Stimulated activated naive CD8-positive, alpha-beta T cell treated with anti-CD3 and anti-CD28 coated beads, Interleukin-15, Interleukin-2, amounts not matched to agents 100 ng/mL and 50 ng/mL, for 24 hours (primary cell): ENCODE measurements around the gene RNF113B.

Experiments used
- H3K27ac Mint-ChIP-seq: one replicate; pipeline ENCODE4 v1.8.0; 2021; ENCODE audit warnings: mild to moderate bottlenecking, mixed read lengths
- H3K27me3 Mint-ChIP-seq: one replicate; pipeline ENCODE4 v1.8.0; 2021; ENCODE audit warnings: mixed read lengths
- H3K36me3 Mint-ChIP-seq: one replicate; pipeline ENCODE4 v1.8.0; 2021; ENCODE audit warnings: low read depth, mixed read lengths
- H3K4me1 Mint-ChIP-seq: one replicate; pipeline ENCODE4 v1.8.0; 2021; ENCODE audit warnings: low read depth, mixed read lengths
- H3K4me3 Mint-ChIP-seq: one replicate; pipeline ENCODE4 v1.8.0; 2021; ENCODE audit warnings: mild to moderate bottlenecking, mixed read lengths
- H3K9me3 Mint-ChIP-seq: one replicate; pipeline ENCODE4 v1.8.0; 2021; ENCODE audit warnings: mixed read lengths

The RNF113B gene

DNA sequence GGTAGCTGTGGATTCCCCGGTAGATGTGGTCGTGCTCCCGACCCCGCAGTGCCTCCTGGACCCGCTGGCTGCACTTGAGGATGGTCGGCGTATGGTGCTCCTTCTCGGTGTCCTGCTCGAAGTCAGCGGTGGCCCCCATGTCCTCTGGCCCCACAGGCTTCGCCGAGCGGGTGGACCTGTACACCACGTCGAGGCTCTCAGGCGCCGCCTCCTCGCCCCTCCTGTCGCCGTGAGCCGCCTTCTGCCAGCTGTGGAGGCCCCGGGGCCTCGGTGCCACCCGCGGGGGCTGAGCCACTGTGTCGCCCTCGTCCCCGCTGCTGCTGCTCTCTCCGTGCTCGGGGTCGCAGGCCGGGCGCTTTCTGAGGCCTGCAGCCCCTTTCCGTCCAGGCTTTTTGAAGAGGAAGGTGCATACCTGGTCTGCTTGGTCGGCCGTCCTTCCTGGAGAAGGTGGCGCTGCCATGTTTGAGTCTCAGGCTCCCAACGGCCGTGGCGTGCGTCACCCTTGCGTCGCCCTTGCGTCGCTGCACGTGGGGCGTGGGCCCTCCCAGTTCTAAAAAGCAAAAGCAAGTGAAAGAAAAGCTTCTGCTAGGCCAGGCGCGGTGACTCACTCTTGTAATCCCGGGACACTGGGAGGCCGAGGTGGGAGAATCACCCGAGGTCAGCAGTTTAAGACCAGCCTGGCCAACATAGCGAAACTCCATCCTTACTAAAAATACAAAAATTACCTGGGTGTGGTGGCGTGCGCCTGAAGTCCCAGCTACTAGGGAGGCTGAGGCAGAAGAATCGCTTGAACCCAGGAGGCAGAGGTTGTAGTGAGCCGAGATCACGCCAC lies at the start of gene RNF113B:
Gene RNF113B, minus strand, starts transcription at position 493 of the 832 bp plus-strand sequence. Its CDS starts 33 bp downstream, at position 460.
- no peaks in the 10 kb centered on the region for H3K4me1 Mint-ChIP-seq
- no peak within 1 kb of the TSS for H3K4me3 Mint-ChIP-seq
- no peak within 1 kb of the TSS for H3K27ac Mint-ChIP-seq

DNA sequence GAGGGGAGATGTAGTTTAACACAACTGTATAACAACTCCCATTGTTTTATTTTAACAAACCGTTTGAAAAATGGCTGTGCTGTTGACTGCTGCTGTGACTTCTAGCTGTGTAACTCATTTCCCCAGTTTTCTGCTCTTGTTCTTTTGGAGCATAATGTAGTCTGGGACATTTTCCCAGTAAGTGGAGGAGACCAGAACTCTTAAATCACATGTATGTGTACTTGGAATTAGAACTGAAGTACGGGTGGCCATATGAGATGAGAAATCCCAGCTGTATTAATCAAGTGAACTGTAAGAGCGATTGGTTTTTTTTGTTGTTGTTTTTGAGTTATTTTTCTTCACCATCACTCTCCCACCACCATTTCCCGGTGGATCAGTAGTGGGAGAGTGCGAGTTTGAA lies 49.4 kb upstream of the RNF113B start:
- H3K9me3 Mint-ChIP-seq: no peaks in the 10 kb centered on the region
- no peak overlapping the region for H3K4me3 Mint-ChIP-seq
- no peaks in the 10 kb centered on the region for H3K4me1 Mint-ChIP-seq
- H3K36me3 Mint-ChIP-seq: no peaks in the 10 kb centered on the region
- H3K27ac Mint-ChIP-seq: no peak overlapping the region
- no peaks in the 10 kb centered on the region for H3K27me3 Mint-ChIP-seq

More for the DNA sequence above, at the start of gene RNF113B:
- peaks cover 12% of the 10 kb centered on the region for H3K27me3 Mint-ChIP-seq
- no peaks in the 10 kb centered on the region for H3K9me3 Mint-ChIP-seq
- no peaks in the 10 kb centered on the region for H3K36me3 Mint-ChIP-seq

DNA sequence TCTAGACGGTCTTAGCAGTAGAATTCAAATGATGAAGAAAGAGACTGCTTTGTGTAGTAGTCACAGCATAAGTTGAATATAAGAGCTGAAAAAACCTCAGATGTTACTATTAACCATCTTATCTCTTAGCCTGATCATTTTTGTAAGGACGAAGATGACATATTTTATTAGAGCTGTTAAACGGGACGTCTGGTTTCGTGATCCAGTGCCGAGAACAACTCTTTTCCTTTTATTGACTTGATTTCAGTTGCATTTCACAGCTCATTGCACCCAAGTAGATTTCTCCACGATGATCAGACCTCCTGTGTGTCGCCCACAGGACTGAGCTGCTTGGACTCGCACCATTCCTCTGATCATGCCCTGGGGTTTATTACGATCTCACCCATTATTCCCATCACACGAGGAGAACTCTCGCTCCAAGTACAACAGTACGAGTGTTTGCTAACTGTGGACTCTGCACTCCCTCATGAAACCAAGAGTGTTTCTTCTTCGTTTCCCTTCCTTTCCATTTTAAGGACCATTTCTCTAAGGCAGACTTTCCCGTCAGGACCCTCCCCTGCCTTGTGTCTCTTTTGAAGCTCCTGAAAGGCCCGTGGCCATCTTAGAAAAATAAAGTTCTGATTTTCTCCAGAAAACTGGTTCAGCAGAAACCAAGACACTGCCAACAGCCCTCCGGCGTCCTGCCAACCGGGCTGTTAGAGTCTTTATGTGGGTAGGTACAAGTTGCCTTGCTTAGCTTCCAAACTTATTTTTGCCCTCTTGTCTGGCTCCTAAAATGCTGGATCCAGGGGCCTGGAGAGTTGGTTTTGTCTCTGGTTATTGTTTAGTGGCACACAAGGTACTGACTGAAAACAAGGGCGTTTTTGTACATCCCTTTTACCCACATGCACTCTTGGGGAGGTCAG lies 48.2 kb upstream of the RNF113B start:
- Mint-ChIP-seq H3K27me3 (no peaks in the 10 kb centered on the region), H3K4me3 (no peak overlapping the region), H3K27ac (no peak overlapping the region), H3K36me3 (no peaks in the 10 kb centered on the region), H3K4me1 (no peaks in the 10 kb centered on the region), H3K9me3 (no peaks in the 10 kb centered on the region)

DNA sequence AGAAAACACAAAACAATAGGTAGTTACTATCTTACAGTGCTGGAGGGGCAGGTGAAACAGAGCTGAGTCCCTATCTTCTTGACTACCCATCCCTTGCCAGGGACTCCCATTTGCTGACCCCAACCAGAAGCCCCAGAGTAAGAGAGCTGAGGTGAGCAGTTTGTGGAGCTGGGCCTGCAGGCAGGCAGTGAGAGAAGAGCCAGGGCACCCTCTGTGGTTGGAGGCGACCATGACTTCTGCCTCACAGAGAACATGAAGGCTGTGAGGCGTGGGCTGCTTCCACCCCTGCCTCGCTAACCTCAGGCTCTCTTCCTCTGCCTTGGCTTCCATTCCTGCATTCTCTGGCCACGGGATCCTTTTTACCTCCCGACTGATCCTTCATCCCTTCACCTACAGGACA lies 47.5 kb upstream of the RNF113B start:
- Mint-ChIP-seq H3K4me1 (no peaks in the 10 kb centered on the region), H3K27ac (no peak overlapping the region), H3K9me3 (no peaks in the 10 kb centered on the region), H3K27me3 (no peaks in the 10 kb centered on the region), H3K36me3 (no peaks in the 10 kb centered on the region), H3K4me3 (no peak overlapping the region)

DNA sequence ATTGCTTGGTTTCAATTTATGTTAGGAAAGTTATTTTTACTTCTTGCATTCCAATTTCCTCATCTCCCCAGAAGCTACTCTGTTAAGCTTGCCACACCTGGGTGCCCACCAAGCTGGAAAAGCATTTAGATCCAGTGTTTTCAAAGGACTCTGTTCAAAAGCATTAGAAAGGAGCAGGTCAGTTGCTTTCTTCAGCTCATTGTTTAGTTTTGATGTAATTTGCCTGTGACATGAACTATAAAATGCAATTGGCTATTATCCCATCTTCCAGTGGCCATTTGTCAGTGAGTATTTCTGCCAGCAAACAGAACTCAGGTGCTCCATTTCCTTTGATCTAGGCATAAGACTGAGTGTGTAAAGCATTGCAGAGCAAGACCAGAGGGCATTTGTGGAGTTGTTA lies 46.7 kb upstream of the RNF113B start:
- no peak overlapping the region for H3K27ac Mint-ChIP-seq
- H3K36me3 Mint-ChIP-seq: no peaks in the 10 kb centered on the region
- H3K4me3 Mint-ChIP-seq: no peak overlapping the region
- H3K9me3 Mint-ChIP-seq: no peaks in the 10 kb centered on the region
- no peaks in the 10 kb centered on the region for H3K27me3 Mint-ChIP-seq
- no peaks in the 10 kb centered on the region for H3K4me1 Mint-ChIP-seq

DNA sequence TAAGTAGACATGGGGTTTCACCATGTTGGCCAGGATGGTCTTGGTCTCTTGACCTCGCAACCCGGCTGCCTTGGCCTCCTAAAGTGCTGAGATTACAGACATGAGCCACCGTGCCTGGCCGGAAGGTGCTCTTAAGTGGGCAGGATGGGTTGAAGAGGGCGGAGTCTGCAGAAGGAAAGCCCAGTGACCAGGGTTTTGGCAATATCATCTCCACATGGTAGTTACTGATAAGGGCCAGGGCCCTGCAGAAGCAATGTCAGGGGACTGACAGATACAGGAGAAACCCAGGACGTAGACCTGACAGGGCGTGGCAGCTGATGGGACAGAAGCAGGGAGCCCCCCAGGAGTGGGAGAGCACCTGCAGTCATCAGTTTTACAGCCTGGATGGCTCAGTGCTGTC lies 45.7 kb upstream of the RNF113B start:
- H3K27ac Mint-ChIP-seq: no peak overlapping the region
- H3K36me3 Mint-ChIP-seq: no peaks in the 10 kb centered on the region

DNA sequence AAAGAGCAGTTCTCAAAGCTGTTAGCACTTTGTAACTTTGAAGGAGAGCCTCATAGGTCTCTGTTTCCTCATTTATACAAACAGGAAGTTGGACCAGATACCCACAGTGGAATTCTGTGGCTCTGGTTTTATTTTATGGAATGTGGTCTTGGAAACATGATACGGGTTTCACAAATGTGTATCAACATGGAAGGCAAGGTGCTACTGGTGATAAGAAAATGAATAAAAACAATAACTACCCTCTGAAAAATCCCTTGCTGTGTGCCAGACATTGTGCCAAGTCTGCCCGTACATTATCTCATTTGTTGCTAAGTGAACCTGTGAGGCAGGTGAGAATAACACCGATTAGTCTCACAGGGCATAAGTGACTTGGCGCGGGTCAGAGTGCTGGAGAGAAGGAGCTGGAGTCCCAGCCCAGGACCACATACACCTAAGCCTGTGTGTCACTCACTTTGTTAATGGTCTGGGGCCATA lies 45.0 kb upstream of the RNF113B start:
- Mint-ChIP-seq H3K36me3 (no peaks in the 10 kb centered on the region), H3K4me3 (no peak overlapping the region), H3K27me3 (no peaks in the 10 kb centered on the region), H3K4me1 (no peaks in the 10 kb centered on the region), H3K27ac (no peak overlapping the region), H3K9me3 (no peaks in the 10 kb centered on the region)

More for the DNA sequence above, 45.7 kb upstream of the RNF113B start:
- no peaks in the 10 kb centered on the region for H3K27me3 Mint-ChIP-seq
- H3K9me3 Mint-ChIP-seq: no peaks in the 10 kb centered on the region
- H3K4me1 Mint-ChIP-seq: no peaks in the 10 kb centered on the region
- no peak overlapping the region for H3K4me3 Mint-ChIP-seq

DNA sequence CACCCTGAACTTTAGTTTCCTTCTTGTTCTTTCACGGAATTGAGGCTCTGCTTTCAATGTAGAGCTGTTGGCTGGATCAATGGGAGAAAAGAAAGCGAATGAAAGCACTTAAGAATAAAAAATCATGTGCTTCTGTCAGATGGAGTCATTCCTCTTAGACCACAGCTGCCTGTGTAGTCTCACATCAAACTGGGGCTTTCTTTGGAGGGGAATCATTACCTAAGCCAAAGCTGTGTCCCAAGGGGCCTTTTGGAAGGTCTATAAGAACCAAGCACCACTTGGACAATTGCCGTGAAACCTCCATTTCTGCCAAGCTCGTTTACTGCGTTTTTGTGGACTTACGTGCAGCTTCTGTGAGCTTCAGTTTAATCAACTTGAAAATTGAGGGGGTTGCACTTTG lies 44.2 kb upstream of the RNF113B start:
- Mint-ChIP-seq H3K27ac (no peak overlapping the region), H3K27me3 (peaks cover 3% of the 10 kb centered on the region)

DNA sequence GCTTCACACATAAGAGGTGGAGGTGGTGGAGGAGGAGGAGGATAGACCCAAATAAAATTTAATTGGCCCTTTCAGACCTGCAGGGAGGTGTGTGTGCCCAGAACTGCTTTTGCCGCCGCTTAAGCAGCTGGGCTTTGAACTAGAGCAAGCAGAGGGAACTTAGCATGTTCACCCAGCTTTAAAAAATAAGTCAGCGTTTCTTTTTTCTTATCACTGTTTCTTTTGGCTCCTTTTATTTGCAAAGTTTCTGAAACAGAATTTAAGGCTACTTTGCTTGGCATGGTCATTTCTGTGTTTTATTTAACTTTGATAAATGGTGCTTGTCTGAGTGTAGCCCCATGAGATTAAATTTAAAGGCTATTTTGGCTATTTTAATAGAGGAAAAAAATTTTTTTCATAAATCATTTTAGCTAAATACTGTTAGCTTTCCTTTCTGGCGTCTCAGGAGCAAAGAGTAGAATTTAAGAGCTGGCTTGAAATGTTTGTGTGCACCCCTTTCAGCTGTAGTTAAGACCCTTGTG lies 43.3 kb upstream of the RNF113B start:
- no peaks in the 10 kb centered on the region for H3K9me3 Mint-ChIP-seq
- no peaks in the 10 kb centered on the region for H3K4me1 Mint-ChIP-seq
- no peaks in the 10 kb centered on the region for H3K36me3 Mint-ChIP-seq
- H3K27me3 Mint-ChIP-seq: peaks cover 3% of the 10 kb centered on the region
- no peak overlapping the region for H3K4me3 Mint-ChIP-seq
- no peak overlapping the region for H3K27ac Mint-ChIP-seq

More for the DNA sequence above, 44.2 kb upstream of the RNF113B start:
- no peak overlapping the region for H3K4me3 Mint-ChIP-seq
- H3K4me1 Mint-ChIP-seq: no peaks in the 10 kb centered on the region
- no peaks in the 10 kb centered on the region for H3K9me3 Mint-ChIP-seq
- no peaks in the 10 kb centered on the region for H3K36me3 Mint-ChIP-seq

DNA sequence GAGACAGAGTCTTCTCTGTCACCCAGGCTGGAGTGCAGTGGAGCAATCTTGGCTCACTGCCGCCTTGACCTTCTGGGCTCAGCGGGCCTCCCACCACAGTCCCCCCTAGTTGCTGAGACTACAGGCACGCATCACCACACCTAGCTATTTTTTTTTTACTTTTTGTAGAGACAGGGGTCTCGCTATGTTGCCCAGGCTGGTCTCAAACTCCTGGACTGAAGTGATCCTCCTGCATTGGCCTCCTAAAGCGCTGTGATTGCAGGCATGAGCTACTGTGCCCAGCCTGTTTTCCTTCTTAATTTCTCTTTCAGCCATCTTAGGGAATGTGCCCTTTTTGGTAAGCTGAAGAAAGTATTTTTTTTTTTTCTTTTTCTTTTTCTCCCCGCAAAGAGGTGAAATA lies 42.6 kb upstream of the RNF113B start:
- no peaks in the 10 kb centered on the region for H3K9me3 Mint-ChIP-seq
- H3K4me3 Mint-ChIP-seq: no peak overlapping the region
- no peaks in the 10 kb centered on the region for H3K36me3 Mint-ChIP-seq
- no peak overlapping the region for H3K27ac Mint-ChIP-seq
- H3K27me3 Mint-ChIP-seq: peaks cover 3% of the 10 kb centered on the region
- H3K4me1 Mint-ChIP-seq: no peaks in the 10 kb centered on the region

DNA sequence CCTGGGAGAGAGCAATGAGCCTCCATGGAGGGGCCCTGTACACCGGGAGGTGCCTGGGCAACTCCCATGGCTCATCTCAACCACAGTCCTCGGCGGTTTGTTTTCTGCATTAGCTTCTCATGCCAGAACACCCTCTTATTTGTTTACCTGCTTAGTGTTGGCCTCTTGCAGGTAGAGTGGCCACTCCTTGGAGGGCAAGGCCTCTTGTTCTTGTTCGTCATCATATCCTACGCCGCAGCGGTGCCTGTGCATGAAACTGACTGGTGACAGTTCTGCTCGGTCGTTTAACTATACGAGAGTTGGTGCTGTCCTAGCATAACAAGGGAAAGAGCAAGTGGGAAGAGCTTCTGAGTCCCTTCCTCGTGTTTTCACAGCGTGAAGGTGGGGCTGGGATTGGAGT lies 40.5 kb upstream of the RNF113B start:
- Mint-ChIP-seq H3K4me1 (no peaks in the 10 kb centered on the region), H3K27me3 (peaks cover 3% of the 10 kb centered on the region), H3K27ac (no peak overlapping the region), H3K4me3 (no peak overlapping the region), H3K36me3 (no peaks in the 10 kb centered on the region), H3K9me3 (no peaks in the 10 kb centered on the region)

DNA sequence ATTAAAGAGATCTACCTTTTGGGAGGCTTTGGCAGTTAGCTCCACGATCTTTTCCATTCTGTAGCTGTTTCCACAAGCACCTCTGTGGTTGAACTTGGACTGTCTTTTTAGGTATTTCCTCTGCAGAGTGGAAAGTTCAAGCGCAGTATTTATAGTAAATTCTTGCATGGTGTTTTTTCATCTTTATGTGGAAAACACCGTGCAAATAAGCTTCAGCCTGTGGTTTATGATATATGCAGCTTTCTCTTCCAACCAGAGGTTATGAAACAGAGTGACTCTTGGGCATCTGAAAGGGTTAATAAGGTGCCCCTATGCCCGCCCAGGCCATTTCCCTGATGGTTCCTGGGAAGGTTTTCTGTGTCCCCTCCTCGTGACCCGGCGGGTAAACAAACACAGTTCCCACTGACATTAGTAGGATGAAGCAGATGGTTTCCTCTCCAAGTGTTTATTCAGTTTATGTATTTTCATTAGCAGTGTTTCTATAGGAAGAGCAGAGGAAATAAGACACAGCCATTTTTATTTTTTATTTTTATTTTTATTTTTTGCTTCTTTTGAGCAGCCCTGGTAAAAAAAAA lies 39.7 kb upstream of the RNF113B start:
- Mint-ChIP-seq H3K9me3 (no peaks in the 10 kb centered on the region), H3K27ac (no peak overlapping the region), H3K36me3 (no peaks in the 10 kb centered on the region), H3K27me3 (peaks cover 3% of the 10 kb centered on the region), H3K4me3 (no peak overlapping the region), H3K4me1 (no peaks in the 10 kb centered on the region)

DNA sequence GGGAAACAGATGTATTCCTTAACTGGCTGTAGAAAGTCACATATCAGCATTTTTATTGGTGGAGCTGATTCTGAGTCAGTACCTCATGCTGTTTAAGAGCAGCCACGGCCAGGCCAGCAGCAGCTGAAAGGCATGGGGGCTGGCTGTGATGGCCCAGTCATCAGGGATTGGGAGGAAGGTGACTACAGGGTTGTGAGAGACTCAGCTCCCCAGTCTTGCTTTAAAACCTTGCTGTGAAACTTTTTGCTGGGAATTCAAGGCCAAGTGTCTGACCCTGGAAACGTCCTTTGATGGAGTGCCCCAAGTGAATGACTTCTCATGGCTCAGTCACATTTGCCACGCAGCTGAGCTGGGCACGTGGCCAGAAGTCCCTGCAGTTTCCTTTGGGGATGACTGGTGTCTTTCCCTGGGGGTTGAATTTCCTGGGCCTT lies 39.1 kb upstream of the RNF113B start:
- H3K27ac Mint-ChIP-seq: no peak overlapping the region
- no peak overlapping the region for H3K4me3 Mint-ChIP-seq
- H3K9me3 Mint-ChIP-seq: no peaks in the 10 kb centered on the region
- H3K36me3 Mint-ChIP-seq: no peaks in the 10 kb centered on the region
- no peaks in the 10 kb centered on the region for H3K4me1 Mint-ChIP-seq
- peaks cover 6% of the 10 kb centered on the region for H3K27me3 Mint-ChIP-seq

DNA sequence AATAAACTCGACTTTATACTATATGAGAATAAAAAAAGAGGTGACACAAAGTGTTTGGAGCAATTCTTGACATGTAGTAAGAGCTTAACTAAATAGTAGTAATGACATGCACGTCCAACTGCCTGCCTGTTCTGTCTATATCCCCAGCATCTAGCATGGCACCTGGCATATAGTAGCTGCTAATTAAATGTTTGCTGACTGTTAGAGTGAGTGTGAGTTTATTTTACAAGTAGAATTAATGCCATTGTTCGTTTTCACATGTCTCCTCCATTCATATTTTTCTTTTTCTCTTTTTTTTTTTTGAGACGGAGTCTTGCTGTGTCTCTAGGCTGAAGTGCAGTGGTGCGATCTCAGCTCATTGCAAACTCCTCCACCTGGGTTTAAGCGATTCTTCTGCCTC lies 38.4 kb upstream of the RNF113B start:
- no peaks in the 10 kb centered on the region for H3K4me1 Mint-ChIP-seq
- peaks cover 6% of the 10 kb centered on the region for H3K27me3 Mint-ChIP-seq
- no peak overlapping the region for H3K27ac Mint-ChIP-seq
- H3K9me3 Mint-ChIP-seq: no peaks in the 10 kb centered on the region
- no peaks in the 10 kb centered on the region for H3K36me3 Mint-ChIP-seq
- H3K4me3 Mint-ChIP-seq: no peak overlapping the region

DNA sequence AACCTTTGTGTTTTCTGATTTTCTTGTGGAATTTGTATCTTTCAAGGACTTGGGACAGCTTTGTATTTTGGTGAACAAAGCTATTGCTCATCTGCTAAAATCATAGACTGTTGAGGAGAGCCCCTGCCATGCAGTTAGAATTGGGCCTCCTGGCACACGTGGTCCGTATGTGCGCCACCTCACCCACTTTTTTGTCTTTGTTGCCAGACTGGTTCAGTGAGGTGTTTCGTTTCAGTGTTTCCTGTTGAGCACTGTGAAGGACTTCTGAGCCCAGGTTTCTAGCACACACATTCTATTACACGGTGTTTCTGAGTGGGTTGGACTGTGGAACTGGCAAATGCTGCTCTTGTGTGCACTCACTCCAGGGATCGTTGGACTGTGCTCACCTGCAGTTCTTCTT lies 37.6 kb upstream of the RNF113B start:
- no peaks in the 10 kb centered on the region for H3K36me3 Mint-ChIP-seq
- peaks cover 6% of the 10 kb centered on the region for H3K27me3 Mint-ChIP-seq
- H3K27ac Mint-ChIP-seq: no peak overlapping the region
- no peaks in the 10 kb centered on the region for H3K4me1 Mint-ChIP-seq
- H3K4me3 Mint-ChIP-seq: no peak overlapping the region
- H3K9me3 Mint-ChIP-seq: no peaks in the 10 kb centered on the region
